Loucy (cell line): ENCODE measurements around the gene SLC1A4.
"Not testable (repeated sequence)": the region's sequence is repeated elsewhere in the genome, so short reads cannot be mapped to it uniquely, and the experiment has no call there.

Experiments used
- H2AFZ ChIP-seq: fragments of 200-600 bp; sonication (generic); 2 replicates; pipeline ENCODE4 v1.6.0; 2016; ENCODE audit warnings: antibody characterized with exemption, mild to moderate bottlenecking, low read length, moderate library complexity
- H3F3A ChIP-seq: fragments of 200-600 bp; 2 replicates; pipeline ENCODE4 v1.6.0; 2016; ENCODE audit warnings: antibody characterized with exemption, low read depth, mild to moderate bottlenecking
- H3K27me3 ChIP-seq: fragments of 200-600 bp; sonication (generic); 2 replicates; pipeline ENCODE4 v1.6.1; 2014; ENCODE audit warnings: low read length, mild to moderate bottlenecking; ENCODE audit not compliant: insufficient read depth, poor library complexity, severe bottlenecking
- H3K36me3 ChIP-seq: fragments of 200-600 bp; sonication (generic); 2 replicates; pipeline ENCODE4 v1.6.1; 2016; ENCODE audit warnings: low read length; ENCODE audit not compliant: insufficient read depth
- H3K4me1 ChIP-seq: fragments of 200-600 bp; sonication (generic); 2 replicates; pipeline ENCODE4 v1.5.1; 2014; ENCODE audit warnings: low read length, mild to moderate bottlenecking; ENCODE audit not compliant: insufficient read depth, poor library complexity, severe bottlenecking
- H3K4me2 ChIP-seq: fragments of 200-600 bp; sonication (generic); 2 replicates; pipeline ENCODE4 v1.6.0; 2014; ENCODE audit warnings: antibody characterized with exemption, low read length, low read depth, mild to moderate bottlenecking; ENCODE audit not compliant: poor library complexity, severe bottlenecking
- H3K4me3 ChIP-seq: fragments of 200-600 bp; sonication (generic); 2 replicates; pipeline ENCODE4 v1.5.1; 2014; ENCODE audit warnings: low read length, mild to moderate bottlenecking, mixed read lengths; ENCODE audit not compliant: poor library complexity, severe bottlenecking
- H3K79me2 ChIP-seq: fragments of 200-600 bp; sonication (generic); 2 replicates; pipeline ENCODE4 v1.6.1; 2014; ENCODE audit warnings: low read length; ENCODE audit not compliant: insufficient read depth
- H3K9ac ChIP-seq: fragments of 200-600 bp; sonication (generic); 2 replicates; pipeline ENCODE4 v1.6.0; 2014; ENCODE audit warnings: mild to moderate bottlenecking, low read depth, low read length, moderate library complexity; ENCODE audit not compliant: poor library complexity, severe bottlenecking
- H3K9me2 ChIP-seq: fragments of 200-600 bp; sonication (generic); replicated peaks from 2 replicates; pipeline ENCODE4 v1.6.1; 2016; ENCODE audit warnings: low read depth, low read length, mixed read lengths
- H3K9me3 ChIP-seq: fragments of 200-600 bp; sonication (generic); 2 replicates; pipeline ENCODE4 v1.6.1; 2014; ENCODE audit warnings: mild to moderate bottlenecking, antibody characterized with exemption, low read length, low read depth; ENCODE audit not compliant: insufficient read depth
- H4K20me1 ChIP-seq: fragments of 200-600 bp; sonication (generic); 2 replicates; pipeline ENCODE4 v1.6.0; 2014; ENCODE audit warnings: antibody characterized with exemption, low read length, mild to moderate bottlenecking; ENCODE audit not compliant: insufficient read depth, poor library complexity, severe bottlenecking
- EZH2phosphoT487 ChIP-seq: fragments of 200-600 bp; IDR thresholded peaks from 2 replicates; pipeline ENCODE4 v1.6.1; 2018; ENCODE audit warnings: antibody characterized with exemption, mild to moderate bottlenecking, moderate library complexity, borderline replicate concordance
- TF ChIP-seq, protein P1 (sequence below): fragments of 200-600 bp; sonication (generic); conservative IDR thresholded peaks from 2 replicates; pipeline ENCODE4 v1.5.1; 2014; ENCODE audit warnings: mild to moderate bottlenecking, antibody characterized with exemption, low read length

Gene SLC1A4

DNA sequence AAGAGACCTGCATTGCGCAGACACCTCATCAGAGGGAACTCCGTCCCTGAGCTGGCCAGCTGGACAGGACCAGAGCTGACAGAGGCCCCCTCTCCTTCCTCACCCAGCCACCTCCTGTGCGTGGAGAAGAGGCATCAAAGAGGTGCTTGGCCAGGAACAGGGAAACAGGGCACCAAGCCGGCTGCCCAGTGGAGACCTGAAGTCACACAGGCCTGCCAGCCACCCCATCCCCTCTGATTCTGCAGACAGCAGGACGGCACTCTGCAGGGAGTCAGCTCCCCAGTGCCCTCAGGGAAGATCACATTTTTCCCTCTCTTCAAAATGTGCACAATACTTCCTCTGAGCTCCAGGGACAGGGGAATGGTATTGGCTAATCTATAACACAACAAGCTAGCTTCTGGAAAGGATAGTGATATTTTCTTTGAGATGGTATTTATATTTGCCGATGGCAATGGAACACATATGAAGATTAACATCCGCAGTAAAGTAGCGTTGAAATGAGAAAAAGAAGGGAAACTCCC lies 30.5 kb downstream of the SLC1A4 start:
- TF ChIP-seq, protein P1, sequence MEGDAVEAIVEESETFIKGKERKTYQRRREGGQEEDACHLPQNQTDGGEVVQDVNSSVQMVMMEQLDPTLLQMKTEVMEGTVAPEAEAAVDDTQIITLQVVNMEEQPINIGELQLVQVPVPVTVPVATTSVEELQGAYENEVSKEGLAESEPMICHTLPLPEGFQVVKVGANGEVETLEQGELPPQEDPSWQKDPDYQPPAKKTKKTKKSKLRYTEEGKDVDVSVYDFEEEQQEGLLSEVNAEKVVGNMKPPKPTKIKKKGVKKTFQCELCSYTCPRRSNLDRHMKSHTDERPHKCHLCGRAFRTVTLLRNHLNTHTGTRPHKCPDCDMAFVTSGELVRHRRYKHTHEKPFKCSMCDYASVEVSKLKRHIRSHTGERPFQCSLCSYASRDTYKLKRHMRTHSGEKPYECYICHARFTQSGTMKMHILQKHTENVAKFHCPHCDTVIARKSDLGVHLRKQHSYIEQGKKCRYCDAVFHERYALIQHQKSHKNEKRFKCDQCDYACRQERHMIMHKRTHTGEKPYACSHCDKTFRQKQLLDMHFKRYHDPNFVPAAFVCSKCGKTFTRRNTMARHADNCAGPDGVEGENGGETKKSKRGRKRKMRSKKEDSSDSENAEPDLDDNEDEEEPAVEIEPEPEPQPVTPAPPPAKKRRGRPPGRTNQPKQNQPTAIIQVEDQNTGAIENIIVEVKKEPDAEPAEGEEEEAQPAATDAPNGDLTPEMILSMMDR, result no peak
- TF ChIP-seq EZH2phosphoT487, result no peak
- Histone ChIP-seq H3K9me3 (no peaks in the 10 kb centered on the region), H3K36me3 (peaks cover 74% of the 10 kb centered on the region; the same call in 1 of the 2 replicates), H2AFZ (no peak overlapping the region), H3K27me3 (no peaks in the 10 kb centered on the region), H3K4me3 (no peak overlapping the region), H3F3A (no peaks in the 10 kb centered on the region), H3K4me2 (no peak overlapping the region), H3K9ac (no peak overlapping the region), H3K79me2 (no peaks in the 10 kb centered on the region), H4K20me1 (no peaks in the 10 kb centered on the region), H3K4me1 (no peaks in the 10 kb centered on the region), H3K9me2 (no peaks in the 10 kb centered on the region)

DNA sequence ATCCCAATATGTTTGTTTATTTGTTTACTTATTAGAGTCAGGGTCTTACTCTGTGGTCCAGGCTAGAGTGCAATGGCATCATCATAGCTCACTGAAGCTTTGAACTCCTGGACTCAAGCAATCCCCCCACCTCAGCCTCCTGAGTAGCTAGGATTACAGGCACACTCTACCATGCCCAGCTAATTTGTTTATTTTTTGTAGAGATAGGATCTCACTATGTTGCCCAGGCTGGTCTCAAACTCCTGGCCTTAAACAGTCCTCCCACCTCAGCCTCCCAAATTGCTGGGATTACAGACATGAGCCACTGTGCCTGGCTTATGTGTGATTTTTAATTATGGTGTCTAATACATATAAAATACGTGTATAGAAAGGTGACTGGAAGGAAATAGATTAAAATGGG lies 31.1 kb downstream of the SLC1A4 start:
- H3K4me2 ChIP-seq, H3K27me3 ChIP-seq, H3K9ac ChIP-seq: not testable (repeated sequence)

DNA sequence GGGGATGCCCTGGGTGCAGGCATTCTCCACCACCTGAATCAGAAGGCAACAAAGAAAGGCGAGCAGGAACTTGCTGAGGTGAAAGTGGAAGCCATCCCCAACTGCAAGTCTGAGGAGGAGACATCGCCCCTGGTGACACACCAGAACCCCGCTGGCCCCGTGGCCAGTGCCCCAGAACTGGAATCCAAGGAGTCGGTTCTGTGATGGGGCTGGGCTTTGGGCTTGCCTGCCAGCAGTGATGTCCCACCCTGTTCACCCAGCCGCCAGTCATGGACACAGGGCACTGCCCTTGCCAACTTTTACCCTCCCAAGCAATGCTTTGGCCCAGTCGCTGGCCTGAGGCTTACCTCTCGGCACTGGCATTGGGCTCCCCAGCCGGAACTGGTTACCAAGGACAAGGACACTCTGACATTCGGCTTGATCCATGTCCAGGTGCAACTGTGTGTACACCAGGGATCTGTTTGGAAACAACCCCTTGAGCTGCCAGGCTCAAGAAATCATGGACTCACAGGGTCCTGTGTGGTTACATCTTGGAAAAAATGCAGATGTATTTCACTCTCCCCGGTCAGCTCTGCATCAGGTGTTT lies 31.8 kb downstream of the SLC1A4 start:
- H4K20me1 ChIP-seq, result no peaks in the 10 kb centered on the region
- no peak overlapping the region for H3K4me2 ChIP-seq
- H3K4me3 ChIP-seq, result no peak overlapping the region
- peaks cover 65% of the 10 kb centered on the region; the same call in 1 of the 2 replicates for H3K36me3 ChIP-seq
- H3K9me3 ChIP-seq, result no peaks in the 10 kb centered on the region
- no peaks in the 10 kb centered on the region for H3K27me3 ChIP-seq
- TF ChIP-seq, protein P1, result no peak
- TF ChIP-seq EZH2phosphoT487, result no peak
- no peaks in the 10 kb centered on the region for H3F3A ChIP-seq
- H3K79me2 ChIP-seq, result no peaks in the 10 kb centered on the region
- no peaks in the 10 kb centered on the region for H3K4me1 ChIP-seq
- H3K9me2 ChIP-seq, result no peaks in the 10 kb centered on the region
- no peak overlapping the region for H2AFZ ChIP-seq
- no peak overlapping the region for H3K9ac ChIP-seq

More for the DNA sequence above, 31.1 kb downstream of the SLC1A4 start:
- H2AFZ ChIP-seq, H3K9me3 ChIP-seq, H4K20me1 ChIP-seq, H3F3A ChIP-seq, H3K79me2 ChIP-seq, H3K4me1 ChIP-seq, H3K9me2 ChIP-seq, H3K4me3 ChIP-seq: not testable (repeated sequence)
- H3K36me3 ChIP-seq, result peaks cover 71% of the 10 kb centered on the region; the same call in 1 of the 2 replicates

DNA sequence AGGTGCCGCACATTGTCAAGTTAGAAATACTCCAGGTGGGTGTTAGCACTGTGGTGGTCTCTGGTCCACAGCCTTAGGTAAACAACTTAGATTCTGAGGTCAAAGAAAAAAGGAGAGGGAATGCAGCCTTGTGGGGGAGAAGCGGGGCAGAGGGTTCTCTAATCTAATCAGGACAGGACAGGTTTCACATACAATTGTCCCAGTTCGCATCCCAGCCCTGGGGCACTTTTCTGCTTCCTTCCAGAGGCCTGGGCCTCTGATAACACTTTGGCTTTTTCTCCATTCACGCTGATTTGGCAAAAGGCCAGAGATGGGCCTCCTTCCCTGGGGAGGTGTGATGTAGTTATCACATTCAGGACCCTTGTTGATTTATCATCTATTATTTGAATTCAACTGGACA lies 32.5 kb downstream of the SLC1A4 start:
- TF ChIP-seq, protein P1, result no peak
- no peak for TF ChIP-seq EZH2phosphoT487
- Histone ChIP-seq H3K4me1 (no peaks in the 10 kb centered on the region), H2AFZ (no peak overlapping the region), H3K36me3 (peaks cover 58% of the 10 kb centered on the region; the same call in 1 of the 2 replicates), H3K27me3 (no peaks in the 10 kb centered on the region), H3K4me3 (no peak overlapping the region), H3F3A (no peaks in the 10 kb centered on the region), H3K9ac (no peak overlapping the region), H4K20me1 (no peaks in the 10 kb centered on the region), H3K9me3 (no peaks in the 10 kb centered on the region), H3K79me2 (no peaks in the 10 kb centered on the region), H3K4me2 (no peak overlapping the region), H3K9me2 (no peaks in the 10 kb centered on the region)
